GM23338 (cell line): ENCODE data around the gene MGAT5. TPM values are rescaled to one million over a fixed set of nuclear protein-coding genes. Genes with fewer than 3 reads are reported as not detected.

ENCODE experiments used
- ATAC-seq: fragments of 200-7000 bp; cut with Tn5 transposase; 3 replicates; pipeline ENCODE4 v1.9.1; 2020
- DNase-seq: peaks from one replicate; pipeline ENCODE4 v3.0.0-alpha.2; 2015; ENCODE audit warnings: low spot score
- H2AFZ ChIP-seq: fragments of 200-600 bp; sonication (generic); 2 replicates; pipeline ENCODE4 v1.8.0; 2016; ENCODE audit warnings: antibody characterized with exemption, mild to moderate bottlenecking, moderate library complexity
- H3F3A ChIP-seq: fragments of 200-600 bp; sonication (generic); replicated peaks from 2 replicates; pipeline ENCODE4 v1.8.0; 2017; ENCODE audit warnings: antibody characterized with exemption, mixed run types, low read depth
- H3K27ac ChIP-seq: fragments of 200-600 bp; sonication (generic); 2 replicates; pipeline ENCODE4 v1.6.1; 2016; ENCODE audit warnings: low read depth
- H3K27me3 ChIP-seq: fragments of 200-600 bp; sonication (generic); 2 replicates; pipeline ENCODE4 v1.8.0; 2016; ENCODE audit warnings: mild to moderate bottlenecking, mixed run types, moderate library complexity; ENCODE audit not compliant: insufficient read depth
- H3K36me3 ChIP-seq: fragments of 200-600 bp; sonication (generic); 2 replicates; pipeline ENCODE4 v1.8.0; 2016; ENCODE audit warnings: mild to moderate bottlenecking; ENCODE audit not compliant: insufficient read depth
- H3K4me1 ChIP-seq: fragments of 200-600 bp; sonication (generic); 2 replicates; pipeline ENCODE4 v1.8.0; 2016; ENCODE audit warnings: mild to moderate bottlenecking, moderate library complexity; ENCODE audit not compliant: insufficient read depth
- H3K4me2 ChIP-seq: fragments of 200-600 bp; sonication (generic); 2 replicates; pipeline ENCODE4 v1.7.1; 2017; ENCODE audit warnings: mixed run types
- H3K4me3 ChIP-seq: fragments of 200-600 bp; sonication (generic); 2 replicates; pipeline ENCODE4 v1.6.1; 2016; ENCODE audit warnings: mixed run types
- H3K79me2 ChIP-seq: fragments of 200-600 bp; sonication (generic); replicated peaks from 2 replicates; pipeline ENCODE4 v1.8.0; 2017; ENCODE audit warnings: mild to moderate bottlenecking; ENCODE audit not compliant: insufficient read depth
- H3K9me2 ChIP-seq: fragments of 200-600 bp; sonication (generic); 2 replicates; pipeline ENCODE4 v1.8.0; 2017; ENCODE audit not compliant: insufficient read depth
- H4K20me1 ChIP-seq: fragments of 200-600 bp; sonication (generic); replicated peaks from 2 replicates; pipeline ENCODE4 v1.8.0; 2017; ENCODE audit warnings: mild to moderate bottlenecking; ENCODE audit not compliant: insufficient read depth
- H3K27ac Mint-ChIP-seq: 2 replicates; pipeline ENCODE4 v1.8.0; 2020; ENCODE audit warnings: inconsistent platforms, mild to moderate bottlenecking, moderate library complexity, mixed read lengths
- H3K27me3 Mint-ChIP-seq: 3 replicates; pipeline ENCODE4 v1.8.0; 2022; ENCODE audit warnings: low read depth, mild to moderate bottlenecking, moderate library complexity, mixed read lengths, inconsistent platforms; ENCODE audit not compliant: insufficient read depth, poor library complexity
- H3K36me3 Mint-ChIP-seq: 3 replicates; pipeline ENCODE4 v1.8.0; 2021; ENCODE audit warnings: low read depth, mild to moderate bottlenecking, inconsistent platforms, moderate library complexity, mixed read lengths
- H3K4me1 Mint-ChIP-seq: 3 replicates; pipeline ENCODE4 v1.8.0; 2020; ENCODE audit warnings: mild to moderate bottlenecking, inconsistent platforms, mixed read lengths
- H3K4me3 Mint-ChIP-seq: 3 replicates; pipeline ENCODE4 v1.8.0; 2021; ENCODE audit warnings: moderate library complexity, mild to moderate bottlenecking, inconsistent platforms, mixed read lengths
- H3K9me3 Mint-ChIP-seq: 3 replicates; pipeline ENCODE4 v1.8.0; 2020; ENCODE audit warnings: moderate library complexity, mild to moderate bottlenecking, inconsistent platforms, mixed read lengths
- CREB1 ChIP-seq: fragments of 250-450 bp; sonication (Bioruptor Pico); IDR thresholded peaks from 2 replicates; pipeline ENCODE4 v1.5.0; 2020; ENCODE audit warnings: low read depth, mild to moderate bottlenecking, moderate library complexity
- EZH2 ChIP-seq: fragments of 200-600 bp; sonication (generic); IDR thresholded peaks from one replicate; pipeline ENCODE4 v1.8.0; 2017; ENCODE audit warnings: antibody characterized with exemption, mild to moderate bottlenecking, low read depth; ENCODE audit not compliant: unreplicated experiment
- EZH2phosphoT487 ChIP-seq: fragments of 200-600 bp; sonication (generic); IDR thresholded peaks from one replicate; pipeline ENCODE4 v1.8.1; 2018; ENCODE audit warnings: antibody characterized with exemption; ENCODE audit not compliant: unreplicated experiment
- JUNB ChIP-seq: IDR thresholded peaks from one replicate; pipeline ENCODE4 v1.6.1; 2016; ENCODE audit warnings: antibody characterized with exemption; ENCODE audit not compliant: unreplicated experiment
- NANOG ChIP-seq: IDR thresholded peaks from 2 replicates; pipeline ENCODE4 v1.6.1; 2016; ENCODE audit warnings: antibody characterized with exemption, borderline replicate concordance
- POLR2AphosphoS5 ChIP-seq: IDR thresholded peaks from 2 replicates; pipeline ENCODE4 v1.6.1; 2016; ENCODE audit warnings: antibody characterized with exemption, low read depth
- STAT1 ChIP-seq: IDR thresholded peaks from one replicate; pipeline ENCODE4 v1.6.1; 2016; ENCODE audit warnings: antibody characterized with exemption; ENCODE audit not compliant: unreplicated experiment
- ZNF114 ChIP-seq: fragments of 250-450 bp; sonication (Bioruptor Pico); IDR thresholded peaks from 2 replicates; pipeline ENCODE4 v1.5.0; 2020; ENCODE audit warnings: mild to moderate bottlenecking, moderate library complexity
- ZNF331 ChIP-seq: fragments of 250-450 bp; sonication (Bioruptor Pico); IDR thresholded peaks from 2 replicates; pipeline ENCODE4 v1.5.0; 2020; ENCODE audit warnings: low read depth, mild to moderate bottlenecking, moderate library complexity
- polyA plus RNA-seq: library from polyadenylated mRNA; unstranded; fragments of >200 nt; fragmentation: Nextera tagmentation; extraction: Ambion mirVana; gene quantifications from 2 replicates; pipeline ENCODE4 v1.2.1, GENCODE V29; 2016
- total RNA-seq: library from RNA; depleted of rRNA; stranded (reverse); fragments of >200 nt; shearing (Covaris generic); gene quantifications from 2 replicates; pipeline ENCODE4 v1.2.3, GENCODE V29; 2014
- TF ChIP-seq, protein P1 (sequence below): IDR thresholded peaks from 2 replicates; pipeline ENCODE4 v1.6.1; 2016; ENCODE audit warnings: antibody characterized with exemption
- TF ChIP-seq, protein P2 (sequence below): IDR thresholded peaks from one replicate; pipeline ENCODE4 v1.6.1; 2018; ENCODE audit warnings: antibody characterized with exemption; ENCODE audit not compliant: unreplicated experiment
- TF ChIP-seq, protein P3 (sequence below): fragments of 250-450 bp; sonication (Bioruptor Pico); IDR thresholded peaks from 2 replicates; pipeline ENCODE4 v1.5.0; 2020; ENCODE audit warnings: mild to moderate bottlenecking, moderate library complexity

MGAT5 gene
- total and polyA plus RNA-seq, 2 experiments from 2014 or later: 4.6 to 27.6 TPM

GRCh38 chr2:134379722-134380121 lies 125.8 kb downstream of the MGAT5 start:
- H3K36me3 ChIP-seq: no peaks in the 10 kb centered on the region
- Mint-ChIP-seq H3K27ac (no peak overlapping the region), H3K36me3 (no peaks in the 10 kb centered on the region), H3K9me3 (no peaks in the 10 kb centered on the region), H3K4me3 (no peak overlapping the region), H3K27me3 (no peaks in the 10 kb centered on the region), H3K4me1 (no peaks in the 10 kb centered on the region)
- H3K79me2 ChIP-seq: no peaks in the 10 kb centered on the region
- DNase-seq: no peak
- H3F3A ChIP-seq: no peaks in the 10 kb centered on the region
- H2AFZ ChIP-seq: no peak overlapping the region
- no peak overlapping the region for H3K4me3 ChIP-seq
- H3K4me2 ChIP-seq: no peak overlapping the region
- TF ChIP-seq, protein P1, sequence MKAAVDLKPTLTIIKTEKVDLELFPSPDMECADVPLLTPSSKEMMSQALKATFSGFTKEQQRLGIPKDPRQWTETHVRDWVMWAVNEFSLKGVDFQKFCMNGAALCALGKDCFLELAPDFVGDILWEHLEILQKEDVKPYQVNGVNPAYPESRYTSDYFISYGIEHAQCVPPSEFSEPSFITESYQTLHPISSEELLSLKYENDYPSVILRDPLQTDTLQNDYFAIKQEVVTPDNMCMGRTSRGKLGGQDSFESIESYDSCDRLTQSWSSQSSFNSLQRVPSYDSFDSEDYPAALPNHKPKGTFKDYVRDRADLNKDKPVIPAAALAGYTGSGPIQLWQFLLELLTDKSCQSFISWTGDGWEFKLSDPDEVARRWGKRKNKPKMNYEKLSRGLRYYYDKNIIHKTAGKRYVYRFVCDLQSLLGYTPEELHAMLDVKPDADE: no peak
- TF ChIP-seq ZNF331 (CRISPR knock-in tag): no peak
- no peak for TF ChIP-seq JUNB
- no peak for TF ChIP-seq ZNF114 (CRISPR knock-in tag)
- TF ChIP-seq EZH2: no peak
- TF ChIP-seq NANOG: no peak
- TF ChIP-seq, protein P2, sequence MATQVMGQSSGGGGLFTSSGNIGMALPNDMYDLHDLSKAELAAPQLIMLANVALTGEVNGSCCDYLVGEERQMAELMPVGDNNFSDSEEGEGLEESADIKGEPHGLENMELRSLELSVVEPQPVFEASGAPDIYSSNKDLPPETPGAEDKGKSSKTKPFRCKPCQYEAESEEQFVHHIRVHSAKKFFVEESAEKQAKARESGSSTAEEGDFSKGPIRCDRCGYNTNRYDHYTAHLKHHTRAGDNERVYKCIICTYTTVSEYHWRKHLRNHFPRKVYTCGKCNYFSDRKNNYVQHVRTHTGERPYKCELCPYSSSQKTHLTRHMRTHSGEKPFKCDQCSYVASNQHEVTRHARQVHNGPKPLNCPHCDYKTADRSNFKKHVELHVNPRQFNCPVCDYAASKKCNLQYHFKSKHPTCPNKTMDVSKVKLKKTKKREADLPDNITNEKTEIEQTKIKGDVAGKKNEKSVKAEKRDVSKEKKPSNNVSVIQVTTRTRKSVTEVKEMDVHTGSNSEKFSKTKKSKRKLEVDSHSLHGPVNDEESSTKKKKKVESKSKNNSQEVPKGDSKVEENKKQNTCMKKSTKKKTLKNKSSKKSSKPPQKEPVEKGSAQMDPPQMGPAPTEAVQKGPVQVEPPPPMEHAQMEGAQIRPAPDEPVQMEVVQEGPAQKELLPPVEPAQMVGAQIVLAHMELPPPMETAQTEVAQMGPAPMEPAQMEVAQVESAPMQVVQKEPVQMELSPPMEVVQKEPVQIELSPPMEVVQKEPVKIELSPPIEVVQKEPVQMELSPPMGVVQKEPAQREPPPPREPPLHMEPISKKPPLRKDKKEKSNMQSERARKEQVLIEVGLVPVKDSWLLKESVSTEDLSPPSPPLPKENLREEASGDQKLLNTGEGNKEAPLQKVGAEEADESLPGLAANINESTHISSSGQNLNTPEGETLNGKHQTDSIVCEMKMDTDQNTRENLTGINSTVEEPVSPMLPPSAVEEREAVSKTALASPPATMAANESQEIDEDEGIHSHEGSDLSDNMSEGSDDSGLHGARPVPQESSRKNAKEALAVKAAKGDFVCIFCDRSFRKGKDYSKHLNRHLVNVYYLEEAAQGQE: no peak
- no peak for TF ChIP-seq STAT1
- no peak for TF ChIP-seq POLR2AphosphoS5
- no peaks in the 10 kb centered on the region for H3K4me1 ChIP-seq
- no peaks in the 10 kb centered on the region for H3K27me3 ChIP-seq
- H3K9me2 ChIP-seq: no peaks in the 10 kb centered on the region
- H3K27ac ChIP-seq: no peak overlapping the region
- no peak for ATAC-seq
- no peaks in the 10 kb centered on the region for H4K20me1 ChIP-seq

DNA sequence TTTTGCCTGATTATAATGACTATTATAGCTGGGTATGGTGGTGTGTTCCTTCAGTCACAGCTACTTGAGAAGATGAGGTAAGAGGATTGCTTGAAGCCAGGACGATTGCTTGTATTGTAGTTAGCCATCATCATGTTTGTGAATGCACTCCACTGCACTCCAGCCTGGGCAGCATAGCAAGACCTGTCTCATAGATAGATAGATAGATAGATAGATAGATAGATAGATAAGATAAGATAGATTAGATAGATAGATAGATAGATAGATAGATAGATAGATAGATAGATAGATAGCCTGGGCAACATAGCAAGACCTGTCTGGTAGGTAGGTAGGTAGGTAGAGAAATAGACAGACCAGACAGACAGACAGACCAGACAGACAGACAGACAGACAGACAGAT lies 127.3 kb downstream of the MGAT5 start:
- Mint-ChIP-seq H3K4me3 (no peak overlapping the region), H3K4me1 (no peaks in the 10 kb centered on the region), H3K36me3 (no peaks in the 10 kb centered on the region), H3K27me3 (no peaks in the 10 kb centered on the region), H3K27ac (no peak overlapping the region), H3K9me3 (no peaks in the 10 kb centered on the region)
- no peaks in the 10 kb centered on the region for H3K9me2 ChIP-seq
- no peaks in the 10 kb centered on the region for H4K20me1 ChIP-seq
- DNase-seq (no peak), ATAC-seq (no peak)
- H3K4me3 ChIP-seq: no peak overlapping the region
- no peaks in the 10 kb centered on the region for H3K79me2 ChIP-seq
- H3F3A ChIP-seq: no peaks in the 10 kb centered on the region
- no peak overlapping the region for H3K4me2 ChIP-seq
- H3K27ac ChIP-seq: no peak overlapping the region
- H3K4me1 ChIP-seq: no peaks in the 10 kb centered on the region
- no peaks in the 10 kb centered on the region for H3K27me3 ChIP-seq
- no peaks in the 10 kb centered on the region for H3K36me3 ChIP-seq
- H2AFZ ChIP-seq: no peak overlapping the region
- TF ChIP-seq EZH2 (no peak), EZH2phosphoT487 (no peak), JUNB (no peak), STAT1 (no peak), CREB1 (CRISPR knock-in tag) (no peak), POLR2AphosphoS5 (no peak)
- TF ChIP-seq, protein P3, sequence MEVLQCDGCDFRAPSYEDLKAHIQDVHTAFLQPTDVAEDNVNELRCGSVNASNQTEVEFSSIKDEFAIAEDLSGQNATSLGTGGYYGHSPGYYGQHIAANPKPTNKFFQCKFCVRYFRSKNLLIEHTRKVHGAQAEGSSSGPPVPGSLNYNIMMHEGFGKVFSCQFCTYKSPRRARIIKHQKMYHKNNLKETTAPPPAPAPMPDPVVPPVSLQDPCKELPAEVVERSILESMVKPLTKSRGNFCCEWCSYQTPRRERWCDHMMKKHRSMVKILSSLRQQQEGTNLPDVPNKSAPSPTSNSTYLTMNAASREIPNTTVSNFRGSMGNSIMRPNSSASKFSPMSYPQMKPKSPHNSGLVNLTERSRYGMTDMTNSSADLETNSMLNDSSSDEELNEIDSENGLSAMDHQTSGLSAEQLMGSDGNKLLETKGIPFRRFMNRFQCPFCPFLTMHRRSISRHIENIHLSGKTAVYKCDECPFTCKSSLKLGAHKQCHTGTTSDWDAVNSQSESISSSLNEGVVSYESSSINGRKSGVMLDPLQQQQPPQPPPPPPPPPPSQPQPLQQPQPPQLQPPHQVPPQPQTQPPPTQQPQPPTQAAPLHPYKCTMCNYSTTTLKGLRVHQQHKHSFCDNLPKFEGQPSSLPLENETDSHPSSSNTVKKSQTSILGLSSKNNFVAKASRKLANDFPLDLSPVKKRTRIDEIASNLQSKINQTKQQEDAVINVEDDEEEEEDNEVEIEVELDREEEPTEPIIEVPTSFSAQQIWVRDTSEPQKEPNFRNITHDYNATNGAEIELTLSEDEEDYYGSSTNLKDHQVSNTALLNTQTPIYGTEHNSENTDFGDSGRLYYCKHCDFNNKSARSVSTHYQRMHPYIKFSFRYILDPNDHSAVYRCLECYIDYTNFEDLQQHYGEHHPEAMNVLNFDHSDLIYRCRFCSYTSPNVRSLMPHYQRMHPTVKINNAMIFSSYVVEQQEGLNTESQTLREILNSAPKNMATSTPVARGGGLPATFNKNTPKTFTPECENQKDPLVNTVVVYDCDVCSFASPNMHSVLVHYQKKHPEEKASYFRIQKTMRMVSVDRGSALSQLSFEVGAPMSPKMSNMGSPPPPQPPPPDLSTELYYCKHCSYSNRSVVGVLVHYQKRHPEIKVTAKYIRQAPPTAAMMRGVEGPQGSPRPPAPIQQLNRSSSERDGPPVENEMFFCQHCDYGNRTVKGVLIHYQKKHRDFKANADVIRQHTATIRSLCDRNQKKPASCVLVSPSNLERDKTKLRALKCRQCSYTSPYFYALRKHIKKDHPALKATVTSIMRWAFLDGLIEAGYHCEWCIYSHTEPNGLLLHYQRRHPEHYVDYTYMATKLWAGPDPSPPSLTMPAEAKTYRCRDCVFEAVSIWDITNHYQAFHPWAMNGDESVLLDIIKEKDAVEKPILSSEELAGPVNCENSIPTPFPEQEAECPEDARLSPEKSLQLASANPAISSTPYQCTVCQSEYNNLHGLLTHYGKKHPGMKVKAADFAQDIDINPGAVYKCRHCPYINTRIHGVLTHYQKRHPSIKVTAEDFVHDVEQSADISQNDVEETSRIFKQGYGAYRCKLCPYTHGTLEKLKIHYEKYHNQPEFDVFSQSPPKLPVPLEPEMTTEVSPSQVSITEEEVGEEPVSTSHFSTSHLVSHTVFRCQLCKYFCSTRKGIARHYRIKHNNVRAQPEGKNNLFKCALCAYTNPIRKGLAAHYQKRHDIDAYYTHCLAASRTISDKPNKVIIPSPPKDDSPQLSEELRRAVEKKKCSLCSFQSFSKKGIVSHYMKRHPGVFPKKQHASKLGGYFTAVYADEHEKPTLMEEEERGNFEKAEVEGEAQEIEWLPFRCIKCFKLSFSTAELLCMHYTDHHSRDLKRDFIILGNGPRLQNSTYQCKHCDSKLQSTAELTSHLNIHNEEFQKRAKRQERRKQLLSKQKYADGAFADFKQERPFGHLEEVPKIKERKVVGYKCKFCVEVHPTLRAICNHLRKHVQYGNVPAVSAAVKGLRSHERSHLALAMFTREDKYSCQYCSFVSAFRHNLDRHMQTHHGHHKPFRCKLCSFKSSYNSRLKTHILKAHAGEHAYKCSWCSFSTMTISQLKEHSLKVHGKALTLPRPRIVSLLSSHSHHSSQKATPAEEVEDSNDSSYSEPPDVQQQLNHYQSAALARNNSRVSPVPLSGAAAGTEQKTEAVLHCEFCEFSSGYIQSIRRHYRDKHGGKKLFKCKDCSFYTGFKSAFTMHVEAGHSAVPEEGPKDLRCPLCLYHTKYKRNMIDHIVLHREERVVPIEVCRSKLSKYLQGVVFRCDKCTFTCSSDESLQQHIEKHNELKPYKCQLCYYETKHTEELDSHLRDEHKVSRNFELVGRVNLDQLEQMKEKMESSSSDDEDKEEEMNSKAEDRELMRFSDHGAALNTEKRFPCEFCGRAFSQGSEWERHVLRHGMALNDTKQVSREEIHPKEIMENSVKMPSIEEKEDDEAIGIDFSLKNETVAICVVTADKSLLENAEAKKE (CRISPR knock-in tag): no peak
